ENCODE results near the gene ADM.

ADM gene

GRCh38 chr11:10291801-10292638, 12.9 kb upstream of the ADM start:
- no peak for DNase-seq

- DNase-seq: peak; percentile 85
Observed at GRCh38 chr11:10293423-10294289, 11.2 kb upstream of the ADM start, which contains the start of gene SBF2. TSS of gene SBF2 (minus strand) at chr11:10294219. CDS start at chr11:10294069, 150 bp downstream.

DNA sequence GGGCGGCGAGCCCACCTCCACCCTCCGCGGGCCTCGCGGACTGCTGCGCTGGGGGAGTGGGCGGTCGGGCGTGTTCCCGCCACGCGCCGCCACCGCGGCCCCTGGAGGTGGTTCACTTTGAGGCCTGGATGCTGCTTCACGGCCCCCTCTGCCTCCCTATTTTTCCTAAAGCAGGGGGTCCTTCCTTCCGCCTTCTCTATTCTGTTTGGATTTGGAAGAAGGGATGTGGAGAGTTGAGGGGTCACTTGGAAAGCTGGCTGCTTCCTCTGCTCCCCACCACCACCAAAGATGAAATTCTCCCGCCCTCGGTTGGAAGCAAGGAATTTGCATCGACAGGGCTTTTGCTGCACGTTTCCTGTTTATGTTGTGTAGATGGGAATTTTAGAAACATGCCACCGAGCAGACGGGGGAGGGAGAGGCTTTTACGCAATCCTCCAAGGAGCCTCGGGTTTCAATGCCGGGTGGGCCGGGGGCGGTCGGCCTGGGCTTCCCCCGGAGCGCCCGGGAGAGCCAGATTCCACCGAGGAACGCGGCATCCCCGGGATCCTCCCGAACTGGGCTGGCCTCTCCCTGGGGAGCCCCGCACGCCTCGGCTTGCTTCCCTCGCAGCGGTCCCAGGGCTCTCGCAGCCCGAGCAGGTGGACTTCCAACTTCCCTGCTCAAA, 10.5 kb upstream of the ADM start:
- peak; percentile 23 for DNase-seq

DNA sequence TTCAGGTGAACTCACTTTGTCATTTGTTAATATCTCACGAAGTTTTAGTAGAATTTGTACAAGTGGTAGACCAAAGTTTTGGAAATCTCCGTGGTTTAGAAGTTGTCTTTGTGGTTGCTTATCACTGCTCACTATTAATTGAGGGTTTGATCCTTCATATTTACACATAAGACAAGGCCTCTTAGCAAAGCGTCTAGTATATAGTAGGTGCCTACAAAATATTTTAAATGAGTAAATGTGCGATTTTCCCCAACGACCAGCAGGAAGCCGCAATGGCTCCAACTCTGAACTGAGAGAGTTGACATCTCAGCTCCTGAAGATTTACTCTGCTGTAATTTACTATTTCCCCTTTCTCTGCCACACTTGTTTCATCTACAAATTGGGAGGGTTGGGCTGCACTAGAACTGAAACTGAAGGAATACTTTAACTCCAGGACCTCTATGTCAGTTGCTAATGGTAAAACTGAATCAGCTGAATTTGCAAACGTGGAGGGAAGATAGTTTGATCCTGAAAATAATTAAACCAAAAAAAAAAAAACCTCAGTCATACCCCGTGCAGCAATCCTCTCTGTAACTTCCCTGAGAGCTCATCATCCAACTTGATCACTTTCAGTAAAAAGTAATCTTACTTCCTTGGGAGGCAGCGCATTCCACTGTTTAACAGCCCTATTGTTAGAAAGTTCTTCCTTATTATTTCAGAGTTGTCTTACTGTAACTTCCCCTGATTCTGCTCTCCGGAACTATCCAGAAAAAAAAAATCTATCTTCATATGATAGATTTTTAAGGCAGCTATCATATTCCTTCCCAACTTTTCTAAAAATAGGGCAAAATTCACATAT, 9.6 kb upstream of the ADM start:
- DNase-seq: no peak

DNA sequence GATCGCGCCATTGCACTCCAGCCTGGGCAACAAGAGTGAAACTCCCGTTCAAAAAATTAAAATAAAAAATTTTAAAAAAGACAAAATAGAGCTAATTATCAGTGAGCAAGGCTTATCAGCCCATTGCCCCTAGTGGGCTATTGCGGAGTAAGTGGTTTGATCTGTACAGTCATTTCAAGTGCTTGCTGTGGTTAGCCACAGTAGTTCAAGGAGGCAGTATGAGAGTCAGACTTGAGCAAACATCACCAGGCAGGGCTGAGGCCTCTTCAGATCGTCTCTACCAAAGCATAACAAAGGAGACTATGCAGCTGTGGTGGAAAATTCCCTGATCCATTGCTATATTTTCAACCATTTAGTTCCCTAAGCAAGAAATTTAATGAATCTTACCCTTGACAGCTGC, 6.5 kb upstream of the ADM start:
- DNase-seq: no peak

- DNase-seq: no peak
Observed at GRCh38 chr11:10301656-10302358, 3.1 kb upstream of the ADM start.

- DNase-seq: no peak
Observed at GRCh38 chr11:10302359-10302743, 2.5 kb upstream of the ADM start.

DNA sequence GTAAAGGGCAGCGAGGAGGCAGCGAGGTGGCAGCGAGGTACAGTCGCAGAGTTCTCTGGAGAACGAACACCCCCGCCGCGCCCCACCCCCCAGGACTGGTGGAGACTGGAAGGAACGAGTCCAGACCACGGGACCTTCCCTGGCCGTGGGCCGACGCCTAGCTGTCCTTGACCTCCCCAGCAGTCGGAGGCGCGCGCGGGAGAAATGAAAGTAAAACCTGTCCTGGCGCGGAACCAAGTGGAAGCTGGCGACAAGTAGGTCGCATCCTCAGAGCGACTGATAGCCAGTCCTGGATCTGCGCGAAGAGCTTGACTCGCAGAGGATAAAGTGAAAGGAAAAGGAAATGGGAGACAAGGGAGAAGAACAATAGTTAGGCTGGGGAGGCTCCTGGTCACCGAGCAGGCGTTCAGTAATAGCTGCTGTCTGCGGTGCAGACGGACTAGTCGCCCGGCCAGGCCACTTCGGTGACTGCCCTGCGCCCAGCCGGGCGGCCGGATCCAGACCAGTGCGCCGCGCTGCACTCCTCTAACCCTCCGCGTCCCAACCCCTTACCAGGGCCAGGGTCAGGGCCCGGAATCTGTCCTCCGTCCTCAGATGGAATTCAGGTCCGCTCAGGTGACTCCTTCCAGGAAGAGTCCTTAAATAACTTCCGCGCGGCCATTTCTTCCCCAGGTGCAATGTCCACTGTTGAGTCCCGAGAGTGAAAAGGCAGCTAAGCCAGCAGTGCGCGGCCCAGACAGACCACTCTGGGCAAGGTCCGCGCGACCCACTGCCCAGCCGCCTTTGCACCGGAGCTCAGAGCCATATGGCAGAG, 1.9 kb upstream of the ADM start:
- DNase-seq: peak; percentile 72

- DNase-seq: peak; percentile 48
Observed at GRCh38 chr11:10303558-10304363, 1.1 kb upstream of the ADM start.

GRCh38 chr11:10305262-10305963, 540 bp downstream of the ADM start:
- peak; percentile 56 for DNase-seq

DNA sequence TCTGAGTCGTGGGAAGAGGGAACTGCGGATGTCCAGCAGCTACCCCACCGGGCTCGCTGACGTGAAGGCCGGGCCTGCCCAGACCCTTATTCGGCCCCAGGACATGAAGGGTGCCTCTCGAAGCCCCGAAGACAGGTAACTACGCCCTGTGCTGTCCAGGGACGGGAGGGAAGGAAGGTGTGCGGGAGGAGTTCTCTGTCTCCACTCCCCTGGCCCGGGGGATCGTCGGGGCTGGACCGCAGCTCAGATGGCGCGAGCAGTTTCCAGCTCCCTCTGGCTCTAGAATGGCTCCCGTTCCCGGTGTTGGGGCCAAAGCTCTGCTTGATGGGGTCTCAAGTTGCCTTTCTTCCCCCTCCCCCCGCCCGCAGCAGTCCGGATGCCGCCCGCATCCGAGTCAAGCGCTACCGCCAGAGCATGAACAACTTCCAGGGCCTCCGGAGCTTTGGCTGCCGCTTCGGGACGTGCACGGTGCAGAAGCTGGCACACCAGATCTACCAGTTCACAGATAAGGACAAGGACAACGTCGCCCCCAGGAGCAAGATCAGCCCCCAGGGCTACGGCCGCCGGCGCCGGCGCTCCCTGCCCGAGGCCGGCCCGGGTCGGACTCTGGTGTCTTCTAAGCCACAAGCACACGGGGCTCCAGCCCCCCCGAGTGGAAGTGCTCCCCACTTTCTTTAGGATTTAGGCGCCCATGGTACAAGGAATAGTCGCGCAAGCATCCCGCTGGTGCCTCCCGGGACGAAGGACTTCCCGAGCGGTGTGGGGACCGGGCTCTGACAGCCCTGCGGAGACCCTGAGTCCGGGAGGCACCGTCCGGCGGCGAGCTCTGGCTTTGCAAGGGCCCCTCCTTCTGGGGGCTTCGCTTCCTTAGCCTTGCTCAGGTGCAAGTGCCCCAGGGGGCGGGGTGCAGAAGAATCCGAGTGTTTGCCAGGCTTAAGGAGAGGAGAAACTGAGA, 1.4 kb downstream of the ADM start:
- peak; percentile 46 for DNase-seq

DNA sequence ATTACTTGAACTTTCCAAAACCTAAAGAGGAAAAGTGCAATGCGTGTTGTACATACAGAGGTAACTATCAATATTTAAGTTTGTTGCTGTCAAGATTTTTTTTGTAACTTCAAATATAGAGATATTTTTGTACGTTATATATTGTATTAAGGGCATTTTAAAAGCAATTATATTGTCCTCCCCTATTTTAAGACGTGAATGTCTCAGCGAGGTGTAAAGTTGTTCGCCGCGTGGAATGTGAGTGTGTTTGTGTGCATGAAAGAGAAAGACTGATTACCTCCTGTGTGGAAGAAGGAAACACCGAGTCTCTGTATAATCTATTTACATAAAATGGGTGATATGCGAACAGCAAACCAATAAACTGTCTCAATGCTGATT, 2.1 kb downstream of the ADM start:
- no peak for DNase-seq

DNA sequence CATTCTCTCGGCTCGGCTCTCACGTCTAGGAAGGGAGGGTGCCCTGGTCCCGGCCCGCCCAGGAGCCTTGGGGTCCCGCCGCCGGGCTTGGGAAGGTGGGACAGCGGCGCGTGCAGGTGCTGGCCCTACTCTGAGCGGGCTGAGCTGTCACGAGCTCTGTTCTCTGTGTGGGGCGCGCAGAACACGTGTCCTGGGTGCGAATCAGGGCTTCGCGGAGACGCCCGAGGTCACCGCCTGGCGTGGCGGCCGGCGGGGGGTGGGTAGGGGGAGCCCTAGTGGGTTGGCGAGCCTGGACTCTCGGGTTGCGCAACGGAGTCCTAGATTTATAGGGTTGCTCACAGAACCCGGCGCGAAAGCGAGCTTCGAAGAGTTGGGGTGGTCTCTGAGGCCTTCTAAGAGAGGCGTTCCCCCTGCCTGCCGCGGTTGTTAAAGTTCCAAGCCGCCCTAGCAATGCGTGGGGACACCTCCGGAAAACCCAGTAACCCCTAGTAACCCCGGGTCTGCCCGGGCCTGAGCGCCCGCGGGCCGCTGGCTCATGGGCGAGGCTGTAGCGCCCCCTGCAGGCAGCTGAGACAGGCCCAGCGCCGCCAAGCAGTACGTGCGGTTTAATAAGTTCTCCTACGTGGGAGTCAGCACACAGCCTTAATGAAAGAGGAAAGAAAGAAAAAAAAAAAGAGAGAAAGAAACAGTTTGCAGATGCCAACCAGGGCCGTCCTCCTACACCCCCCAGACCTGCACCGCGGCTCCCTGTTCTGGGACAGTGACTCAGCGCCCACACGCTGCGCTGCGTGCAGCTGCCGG, 2.7 kb downstream of the ADM start:
- peak; percentile 89 for DNase-seq

GRCh38 chr11:10308201-10308954, 3.5 kb downstream of the ADM start:
- DNase-seq: no peak

- DNase-seq: no peak
Observed at GRCh38 chr11:10309163-10310093, 4.6 kb downstream of the ADM start.

All from activated T-cell treated with anti-CD3 and anti-CD28 coated beads, Interleukin-2, amount 50 U/mL, for 1 hour (primary cell).